PC-3 (cell line): Measurements from ENCODE around the gene HOXC11. TPM values are rescaled to one million over a fixed set of nuclear protein-coding genes. Genes with fewer than 3 reads are reported as not detected.

Experiments used
- ATAC-seq: fragments of 200-7000 bp; cut with Tn5 transposase; 2 replicates; pipeline ENCODE4 v1.9.1; 2020; ENCODE audit warnings: mild to moderate bottlenecking, moderate library complexity
- BruUV-seq: library from RNA; stranded (reverse); fragments of 400-500 nt; replicated peaks from 2 replicates; lab custom pipeline; 2021; lab: Mats Ljungman, UMichigan
- CTCF ChIA-PET: fragments of 300-600 bp; sonication (Branson Sonifier 250); formaldehyde crosslinking; loops from one replicate; lab custom pipeline; 2022; ENCODE audit warnings: antibody characterized with exemption; lab: Charles Lee
- POLR2A ChIA-PET: fragments of 300-600 bp; sonication (Branson Sonifier 250); formaldehyde crosslinking; loops from one replicate; lab custom pipeline; 2022; ENCODE audit warnings: antibody characterized with exemption; ENCODE audit not compliant: unreplicated experiment; lab: Charles Lee
- DNase-seq: peaks from one replicate; pipeline ENCODE4 v3.0.0-alpha.2; 2015
- H2AFZ ChIP-seq: fragments of 300-600 bp; sonication (generic); 2 replicates; pipeline ENCODE4 v1.6.0; 2016; ENCODE audit warnings: antibody characterized with exemption, low read length
- H3F3A ChIP-seq: fragments of 300-600 bp; sonication (generic); one replicate; pipeline ENCODE4 v1.6.0; 2017; ENCODE audit warnings: antibody characterized with exemption, low read length, control low read depth, mild to moderate bottlenecking; ENCODE audit not compliant: unreplicated experiment
- H3K27ac ChIP-seq: fragments of 300-600 bp; sonication (generic); 2 replicates; pipeline ENCODE4 v1.5.1; 2016; ENCODE audit warnings: mild to moderate bottlenecking, low read length
- H3K27me3 ChIP-seq: fragments of 300-600 bp; sonication (generic); 2 replicates; pipeline ENCODE4 v1.6.1; 2016; ENCODE audit warnings: low read length, mixed read lengths
- H3K36me3 ChIP-seq: fragments of 300-600 bp; sonication (generic); 2 replicates; pipeline ENCODE4 v1.6.1; 2016; ENCODE audit warnings: low read depth, mixed run types, low read length, mixed read lengths
- H3K4me1 ChIP-seq: fragments of 300-600 bp; sonication (generic); 2 replicates; pipeline ENCODE4 v1.5.1; 2016; ENCODE audit warnings: low read length; ENCODE audit not compliant: insufficient read depth
- H3K4me2 ChIP-seq: fragments of 300-600 bp; sonication (generic); 2 replicates; pipeline ENCODE4 v1.6.0; 2016; ENCODE audit warnings: low read length
- H3K4me3 ChIP-seq: fragments of 300-600 bp; sonication (generic); 2 replicates; pipeline ENCODE4 v1.5.1; 2016; ENCODE audit warnings: mild to moderate bottlenecking, low read length, mixed read lengths
- H3K79me2 ChIP-seq: fragments of 300-600 bp; sonication (generic); 2 replicates; pipeline ENCODE4 v1.6.1; 2017; ENCODE audit warnings: low read length, mixed read lengths
- H3K9ac ChIP-seq: fragments of 300-600 bp; sonication (generic); 2 replicates; pipeline ENCODE4 v1.6.0; 2016; ENCODE audit warnings: mild to moderate bottlenecking, low read length
- H3K9me2 ChIP-seq: fragments of 300-600 bp; sonication (generic); replicated peaks from 2 replicates; pipeline ENCODE4 v1.6.1; 2016; ENCODE audit warnings: mixed run types, low read length, mixed read lengths
- H3K9me3 ChIP-seq: fragments of 300-600 bp; sonication (generic); 2 replicates; pipeline ENCODE4 v1.6.1; 2016; ENCODE audit warnings: low read length, mixed read lengths
- H4K20me1 ChIP-seq: fragments of 300-600 bp; sonication (generic); 2 replicates; pipeline ENCODE4 v1.6.1; 2016; ENCODE audit warnings: low read length, mixed read lengths
- EZH2 ChIP-seq: fragments of 300-600 bp; sonication (generic); IDR thresholded peaks from one replicate; pipeline ENCODE4 v1.6.1; 2017; ENCODE audit warnings: antibody characterized with exemption, mild to moderate bottlenecking, low read length; ENCODE audit not compliant: unreplicated experiment
- EZH2phosphoT487 ChIP-seq: fragments of 300-600 bp; sonication (generic); IDR thresholded peaks from 2 replicates; pipeline ENCODE4 v1.6.1; 2018; ENCODE audit warnings: mild to moderate bottlenecking, antibody characterized with exemption, low read length, borderline replicate concordance
- intact Hi-C: fragments of 100-400 bp; cut with micrococcal nuclease; formaldehyde crosslinking; loops from 2 replicates; pipeline ENCODE4 v1.9.0; 2023
- total RNA-seq: library from RNA; depleted of rRNA; stranded (reverse); fragments of >200 nt; gene quantifications from 2 replicates; pipeline ENCODE4 v1.2.3, GENCODE V29; 2014
- TF ChIP-seq, protein P1 (sequence below): fragments of 300-600 bp; sonication (generic); conservative IDR thresholded peaks from 2 replicates; pipeline ENCODE4 v1.5.1; 2017; ENCODE audit warnings: antibody characterized with exemption, low read depth, mild to moderate bottlenecking, low read length

HOXC11 gene
- total RNA-seq, 1 experiment from 2014 or later, result 0.84 TPM

GRCh38 chr12:53992377-53992889 is 19.5 kb downstream of the HOXC11 start:
- TF ChIP-seq EZH2phosphoT487, result no peak
- no peak for TF ChIP-seq EZH2
- CTCF ChIA-PET, result interaction anchor here (0.5 kb wide), 1 partner anchor 207 kb away, joined by 4 read pairs; no protein-coding TSS in a partner anchor
- no peaks in the 10 kb centered on the region for H3F3A ChIP-seq
- no peaks in the 10 kb centered on the region for H3K9me3 ChIP-seq
- H3K36me3 ChIP-seq, result no peaks in the 10 kb centered on the region
- H3K4me1 ChIP-seq, result peaks cover 51% of the 10 kb centered on the region
- intact Hi-C loops, result no loop called here
- no peaks in the 10 kb centered on the region for H4K20me1 ChIP-seq
- H2AFZ ChIP-seq, result no peak overlapping the region
- no peaks in the 10 kb centered on the region for H3K9me2 ChIP-seq
- H3K9ac ChIP-seq, result no peak overlapping the region
- H3K4me2 ChIP-seq, result peak overlapping the region; percentile 96
- peaks cover 68% of the 10 kb centered on the region for H3K79me2 ChIP-seq
- no peak overlapping the region for H3K4me3 ChIP-seq
- ATAC-seq (no peak), DNase-seq (no peak)
- H3K27me3 ChIP-seq, result no peaks in the 10 kb centered on the region
- POLR2A ChIA-PET, result no interaction called here
- BruUV-seq, result no TSS peak
- no peak overlapping the region for H3K27ac ChIP-seq

DNA sequence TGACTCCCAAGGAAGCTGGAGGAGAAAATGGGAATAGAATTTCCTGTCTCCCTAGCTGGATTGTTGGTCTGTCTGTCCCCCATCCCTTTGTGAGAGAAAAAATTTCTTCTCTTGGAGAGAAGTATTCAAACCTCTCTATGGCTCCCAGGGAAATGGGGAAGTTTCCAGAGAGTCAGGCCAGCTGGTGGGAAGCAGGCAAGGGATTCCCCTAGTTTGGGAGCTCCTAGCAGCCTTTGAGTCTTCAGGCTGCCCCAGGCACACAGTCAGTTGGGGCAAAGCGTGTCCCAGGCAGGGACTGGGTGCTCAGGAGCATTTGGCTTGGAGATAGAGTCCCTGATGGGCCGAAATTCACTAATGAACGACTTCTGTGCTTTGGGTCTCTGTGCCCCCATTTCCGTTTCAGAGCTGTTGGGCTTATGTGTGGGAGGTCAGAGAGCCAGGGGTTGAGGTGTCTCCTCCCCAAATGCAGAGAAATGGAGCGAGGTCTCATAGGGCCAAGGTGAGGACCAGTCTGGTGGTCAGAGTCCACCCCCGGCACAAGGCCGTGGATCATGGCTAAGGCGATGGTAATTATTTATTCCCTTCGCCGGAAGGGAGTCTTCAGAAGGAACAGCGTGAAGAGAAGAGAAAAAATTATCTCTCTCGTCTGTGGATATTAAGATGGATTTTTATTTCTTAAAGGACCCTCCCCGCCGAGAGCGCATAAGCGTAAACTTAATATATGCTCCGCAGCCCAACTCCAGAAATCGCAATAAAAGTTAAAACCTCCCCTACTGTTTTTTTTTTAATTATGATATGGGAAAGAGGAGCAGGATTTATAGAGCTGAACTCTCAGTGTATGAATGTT is 20.5 kb downstream of the HOXC11 start:
- Histone ChIP-seq H3K79me2 (peaks cover 77% of the 10 kb centered on the region), H3K4me3 (no peak overlapping the region), H3K4me1 (peaks cover 49% of the 10 kb centered on the region), H3K27ac (no peak overlapping the region), H3K4me2 (no peak overlapping the region), H3K27me3 (no peaks in the 10 kb centered on the region), H3K36me3 (no peaks in the 10 kb centered on the region), H3F3A (no peaks in the 10 kb centered on the region), H4K20me1 (no peaks in the 10 kb centered on the region), H3K9me3 (no peaks in the 10 kb centered on the region), H2AFZ (no peak overlapping the region), H3K9me2 (no peaks in the 10 kb centered on the region), H3K9ac (no peak overlapping the region)
- ATAC-seq (no peak), DNase-seq (no peak)
- ChIA-PET CTCF (interaction anchor here (0.5 kb wide), 1 partner anchor 208 kb away, joined by 4 read pairs; no protein-coding TSS in a partner anchor), POLR2A (no interaction called here)
- BruUV-seq, result no TSS peak
- TF ChIP-seq EZH2 (no peak), EZH2phosphoT487 (no peak)
- TF ChIP-seq, protein P1, sequence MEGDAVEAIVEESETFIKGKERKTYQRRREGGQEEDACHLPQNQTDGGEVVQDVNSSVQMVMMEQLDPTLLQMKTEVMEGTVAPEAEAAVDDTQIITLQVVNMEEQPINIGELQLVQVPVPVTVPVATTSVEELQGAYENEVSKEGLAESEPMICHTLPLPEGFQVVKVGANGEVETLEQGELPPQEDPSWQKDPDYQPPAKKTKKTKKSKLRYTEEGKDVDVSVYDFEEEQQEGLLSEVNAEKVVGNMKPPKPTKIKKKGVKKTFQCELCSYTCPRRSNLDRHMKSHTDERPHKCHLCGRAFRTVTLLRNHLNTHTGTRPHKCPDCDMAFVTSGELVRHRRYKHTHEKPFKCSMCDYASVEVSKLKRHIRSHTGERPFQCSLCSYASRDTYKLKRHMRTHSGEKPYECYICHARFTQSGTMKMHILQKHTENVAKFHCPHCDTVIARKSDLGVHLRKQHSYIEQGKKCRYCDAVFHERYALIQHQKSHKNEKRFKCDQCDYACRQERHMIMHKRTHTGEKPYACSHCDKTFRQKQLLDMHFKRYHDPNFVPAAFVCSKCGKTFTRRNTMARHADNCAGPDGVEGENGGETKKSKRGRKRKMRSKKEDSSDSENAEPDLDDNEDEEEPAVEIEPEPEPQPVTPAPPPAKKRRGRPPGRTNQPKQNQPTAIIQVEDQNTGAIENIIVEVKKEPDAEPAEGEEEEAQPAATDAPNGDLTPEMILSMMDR, result no peak
- intact Hi-C loops, result no loop called here

GRCh38 chr12:53994009-53994263 is 21.0 kb downstream of the HOXC11 start:
- H4K20me1 ChIP-seq, result no peaks in the 10 kb centered on the region
- no peak overlapping the region for H3K4me3 ChIP-seq
- H3K4me1 ChIP-seq, result peaks cover 47% of the 10 kb centered on the region
- ChIA-PET POLR2A (no interaction called here), CTCF (no interaction called here)
- H2AFZ ChIP-seq, result no peak overlapping the region
- no peak overlapping the region for H3K9ac ChIP-seq
- no TSS peak for BruUV-seq
- TF ChIP-seq, protein P1, result no peak
- no peak for TF ChIP-seq EZH2phosphoT487
- no peak for TF ChIP-seq EZH2
- H3K4me2 ChIP-seq, result no peak overlapping the region
- no peak for DNase-seq
- ATAC-seq, result no peak
- no peaks in the 10 kb centered on the region for H3K9me2 ChIP-seq
- H3K9me3 ChIP-seq, result no peaks in the 10 kb centered on the region
- peaks cover 78% of the 10 kb centered on the region for H3K79me2 ChIP-seq
- H3F3A ChIP-seq, result no peaks in the 10 kb centered on the region
- no peak overlapping the region for H3K27ac ChIP-seq
- H3K27me3 ChIP-seq, result no peaks in the 10 kb centered on the region
- intact Hi-C loops, result no loop called here
- no peaks in the 10 kb centered on the region for H3K36me3 ChIP-seq
